ENCODE results near the gene ZNRF3.

The ZNRF3 gene

GRCh38 chr22:29078036-29078868 lies 194.9 kb downstream of the ZNRF3 start:
- in situ Hi-C loops (cut with HindIII; ENCODE audit: low sequenced_read_pairs) = no loop called here
- no peak overlapping the region for H3K4me3 ChIP-seq (ENCODE audit: low read depth, low read length)
- no peak for DNase-seq (ENCODE audit: low read depth)
- no peak for TF ChIP-seq CTCF (IDR thresholded peaks at IDR 0.05; ENCODE audit: low read depth, low read length, missing control alignments)

GRCh38 chr22:29078869-29079207 lies 195.5 kb downstream of the ZNRF3 start:
- in situ Hi-C loops (cut with HindIII; ENCODE audit: low sequenced_read_pairs) = no loop called here
- TF ChIP-seq CTCF (IDR thresholded peaks at IDR 0.05; ENCODE audit: low read depth, low read length, missing control alignments) = no peak
- no peak for DNase-seq (ENCODE audit: low read depth)
- H3K4me3 ChIP-seq (ENCODE audit: low read depth, low read length) = no peak overlapping the region

- TF ChIP-seq CTCF (IDR thresholded peaks at IDR 0.05; ENCODE audit: low read depth, low read length, missing control alignments) = no peak
- H3K4me3 ChIP-seq (ENCODE audit: low read depth, low read length) = no peak overlapping the region
- in situ Hi-C loops (cut with HindIII; ENCODE audit: low sequenced_read_pairs) = no loop called here
- DNase-seq (ENCODE audit: low read depth) = peak; percentile 70
Measured at GRCh38 chr22:29079218-29079901, 196.0 kb downstream of the ZNRF3 start.

GRCh38 chr22:29080106-29080975 lies 197.0 kb downstream of the ZNRF3 start:
- DNase-seq (ENCODE audit: low read depth) = no peak
- no peak overlapping the region for H3K4me3 ChIP-seq (ENCODE audit: low read depth, low read length)
- in situ Hi-C loops (cut with HindIII; ENCODE audit: low sequenced_read_pairs) = no loop called here
- no peak for TF ChIP-seq CTCF (IDR thresholded peaks at IDR 0.05; ENCODE audit: low read depth, low read length, missing control alignments)

GRCh38 chr22:29081517-29082236 lies 198.3 kb downstream of the ZNRF3 start:
- H3K4me3 ChIP-seq (ENCODE audit: low read depth, low read length) = no peak overlapping the region
- TF ChIP-seq CTCF (IDR thresholded peaks at IDR 0.05; ENCODE audit: low read depth, low read length, missing control alignments) = no peak
- no peak for DNase-seq (ENCODE audit: low read depth)
- in situ Hi-C loops (cut with HindIII; ENCODE audit: low sequenced_read_pairs) = no loop called here

Measured in astrocyte of the cerebellum (primary cell).